DND-41 (cell line): ENCODE measurements around the gene POLRMT.

Source experiments
- CTCF ChIP-seq: IDR thresholded peaks from 2 replicates; pipeline ENCODE4 v1.5.1; 2012; ENCODE audit warnings: borderline replicate concordance, low read length, moderate library complexity, mild to moderate bottlenecking; ENCODE audit not compliant: poor library complexity, severe bottlenecking; ENCODE audit errors: extremely low read depth
- EZH2 ChIP-seq: IDR thresholded peaks from 3 replicates; pipeline ENCODE4 v1.6.1; 2012; ENCODE audit warnings: borderline replicate concordance, low read depth, mild to moderate bottlenecking, moderate library complexity, low read length, inconsistent platforms; ENCODE audit not compliant: severe bottlenecking

- TF ChIP-seq CTCF (no peak), EZH2 (no peak)
Measured at GRCh38 chr19:579842-580155, 53.5 kb downstream of the POLRMT start.
